ENCODE measurements around the gene PLD4. TPM values are rescaled to one million over a fixed set of nuclear protein-coding genes. Genes with fewer than 3 reads are reported as not detected.

The PLD4 gene
- total and polyA plus RNA-seq, 2 experiments from 2014 or later = not detected

DNA sequence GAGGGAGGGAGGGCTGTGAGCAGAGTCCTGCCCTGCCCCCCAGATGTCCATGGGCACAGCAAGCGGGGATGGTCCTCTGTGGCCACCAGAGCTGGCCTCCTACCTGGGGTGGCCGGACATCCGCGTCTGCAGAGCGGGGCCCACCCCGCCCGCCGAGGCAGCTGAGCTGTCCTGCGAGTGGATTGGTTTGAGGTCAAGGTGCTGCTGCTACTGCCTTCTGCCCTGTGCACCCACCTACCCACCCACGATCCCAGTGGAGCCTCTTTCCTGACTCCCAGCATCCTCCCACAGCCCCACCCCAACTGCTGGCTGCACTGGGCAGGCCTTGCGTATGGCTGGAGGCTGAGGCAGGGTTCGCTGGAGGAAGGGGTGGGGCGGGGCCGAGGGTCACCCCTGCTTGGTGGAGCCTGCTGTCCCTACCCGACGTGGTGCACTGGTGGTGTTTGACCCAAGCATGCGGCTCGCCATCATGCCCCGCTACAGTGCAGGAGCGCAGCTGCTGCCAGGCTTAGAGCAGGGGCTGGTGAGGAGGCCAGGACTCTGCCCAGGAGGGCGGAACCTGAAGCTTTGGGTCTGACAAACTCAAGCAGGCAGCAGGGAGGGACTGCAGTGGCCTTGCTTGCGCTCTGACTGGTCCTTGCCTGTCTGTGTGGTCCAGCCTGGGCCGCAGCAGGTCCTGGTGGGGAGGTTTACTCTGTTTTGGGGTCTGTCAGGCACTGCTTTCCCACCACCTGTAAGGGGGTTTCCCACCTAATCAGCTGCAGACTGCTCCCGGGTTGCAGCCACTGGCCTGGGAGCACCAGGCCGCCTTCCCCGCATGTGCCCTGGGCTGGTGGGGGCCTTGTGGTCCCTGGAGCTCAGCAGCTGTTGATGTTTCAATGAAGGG, 35.9 kb upstream of the PLD4 start:
- H3K36me3 ChIP-seq (ENCODE audit: insufficient read depth) = no peaks in the 10 kb centered on the region
- no peak for DNase-seq (ENCODE audit: low spot score)
- H3K27ac ChIP-seq (ENCODE audit: low read depth) = no peak overlapping the region
- H3K4me2 ChIP-seq = no peak overlapping the region
- no peak overlapping the region for H2AFZ ChIP-seq
- no peaks in the 10 kb centered on the region for H4K20me1 ChIP-seq (replicated peaks; ENCODE audit: insufficient read depth)
- Mint-ChIP-seq H3K36me3 (ENCODE audit: low read depth) (no peaks in the 10 kb centered on the region), H3K4me1 (peaks cover 2% of the 10 kb centered on the region; the same call in 1 of the 3 replicates), H3K27me3 (ENCODE audit: insufficient read depth, low read depth, poor library complexity) (peaks cover 2% of the 10 kb centered on the region), H3K4me3 (no peak overlapping the region), H3K27ac (no peak overlapping the region), H3K9me3 (no peaks in the 10 kb centered on the region)
- TF ChIP-seq, protein P1, sequence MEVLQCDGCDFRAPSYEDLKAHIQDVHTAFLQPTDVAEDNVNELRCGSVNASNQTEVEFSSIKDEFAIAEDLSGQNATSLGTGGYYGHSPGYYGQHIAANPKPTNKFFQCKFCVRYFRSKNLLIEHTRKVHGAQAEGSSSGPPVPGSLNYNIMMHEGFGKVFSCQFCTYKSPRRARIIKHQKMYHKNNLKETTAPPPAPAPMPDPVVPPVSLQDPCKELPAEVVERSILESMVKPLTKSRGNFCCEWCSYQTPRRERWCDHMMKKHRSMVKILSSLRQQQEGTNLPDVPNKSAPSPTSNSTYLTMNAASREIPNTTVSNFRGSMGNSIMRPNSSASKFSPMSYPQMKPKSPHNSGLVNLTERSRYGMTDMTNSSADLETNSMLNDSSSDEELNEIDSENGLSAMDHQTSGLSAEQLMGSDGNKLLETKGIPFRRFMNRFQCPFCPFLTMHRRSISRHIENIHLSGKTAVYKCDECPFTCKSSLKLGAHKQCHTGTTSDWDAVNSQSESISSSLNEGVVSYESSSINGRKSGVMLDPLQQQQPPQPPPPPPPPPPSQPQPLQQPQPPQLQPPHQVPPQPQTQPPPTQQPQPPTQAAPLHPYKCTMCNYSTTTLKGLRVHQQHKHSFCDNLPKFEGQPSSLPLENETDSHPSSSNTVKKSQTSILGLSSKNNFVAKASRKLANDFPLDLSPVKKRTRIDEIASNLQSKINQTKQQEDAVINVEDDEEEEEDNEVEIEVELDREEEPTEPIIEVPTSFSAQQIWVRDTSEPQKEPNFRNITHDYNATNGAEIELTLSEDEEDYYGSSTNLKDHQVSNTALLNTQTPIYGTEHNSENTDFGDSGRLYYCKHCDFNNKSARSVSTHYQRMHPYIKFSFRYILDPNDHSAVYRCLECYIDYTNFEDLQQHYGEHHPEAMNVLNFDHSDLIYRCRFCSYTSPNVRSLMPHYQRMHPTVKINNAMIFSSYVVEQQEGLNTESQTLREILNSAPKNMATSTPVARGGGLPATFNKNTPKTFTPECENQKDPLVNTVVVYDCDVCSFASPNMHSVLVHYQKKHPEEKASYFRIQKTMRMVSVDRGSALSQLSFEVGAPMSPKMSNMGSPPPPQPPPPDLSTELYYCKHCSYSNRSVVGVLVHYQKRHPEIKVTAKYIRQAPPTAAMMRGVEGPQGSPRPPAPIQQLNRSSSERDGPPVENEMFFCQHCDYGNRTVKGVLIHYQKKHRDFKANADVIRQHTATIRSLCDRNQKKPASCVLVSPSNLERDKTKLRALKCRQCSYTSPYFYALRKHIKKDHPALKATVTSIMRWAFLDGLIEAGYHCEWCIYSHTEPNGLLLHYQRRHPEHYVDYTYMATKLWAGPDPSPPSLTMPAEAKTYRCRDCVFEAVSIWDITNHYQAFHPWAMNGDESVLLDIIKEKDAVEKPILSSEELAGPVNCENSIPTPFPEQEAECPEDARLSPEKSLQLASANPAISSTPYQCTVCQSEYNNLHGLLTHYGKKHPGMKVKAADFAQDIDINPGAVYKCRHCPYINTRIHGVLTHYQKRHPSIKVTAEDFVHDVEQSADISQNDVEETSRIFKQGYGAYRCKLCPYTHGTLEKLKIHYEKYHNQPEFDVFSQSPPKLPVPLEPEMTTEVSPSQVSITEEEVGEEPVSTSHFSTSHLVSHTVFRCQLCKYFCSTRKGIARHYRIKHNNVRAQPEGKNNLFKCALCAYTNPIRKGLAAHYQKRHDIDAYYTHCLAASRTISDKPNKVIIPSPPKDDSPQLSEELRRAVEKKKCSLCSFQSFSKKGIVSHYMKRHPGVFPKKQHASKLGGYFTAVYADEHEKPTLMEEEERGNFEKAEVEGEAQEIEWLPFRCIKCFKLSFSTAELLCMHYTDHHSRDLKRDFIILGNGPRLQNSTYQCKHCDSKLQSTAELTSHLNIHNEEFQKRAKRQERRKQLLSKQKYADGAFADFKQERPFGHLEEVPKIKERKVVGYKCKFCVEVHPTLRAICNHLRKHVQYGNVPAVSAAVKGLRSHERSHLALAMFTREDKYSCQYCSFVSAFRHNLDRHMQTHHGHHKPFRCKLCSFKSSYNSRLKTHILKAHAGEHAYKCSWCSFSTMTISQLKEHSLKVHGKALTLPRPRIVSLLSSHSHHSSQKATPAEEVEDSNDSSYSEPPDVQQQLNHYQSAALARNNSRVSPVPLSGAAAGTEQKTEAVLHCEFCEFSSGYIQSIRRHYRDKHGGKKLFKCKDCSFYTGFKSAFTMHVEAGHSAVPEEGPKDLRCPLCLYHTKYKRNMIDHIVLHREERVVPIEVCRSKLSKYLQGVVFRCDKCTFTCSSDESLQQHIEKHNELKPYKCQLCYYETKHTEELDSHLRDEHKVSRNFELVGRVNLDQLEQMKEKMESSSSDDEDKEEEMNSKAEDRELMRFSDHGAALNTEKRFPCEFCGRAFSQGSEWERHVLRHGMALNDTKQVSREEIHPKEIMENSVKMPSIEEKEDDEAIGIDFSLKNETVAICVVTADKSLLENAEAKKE (CRISPR knock-in tag; IDR thresholded peaks at IDR 0.05) = no peak
- no peak for TF ChIP-seq EZH2 (IDR thresholded peaks at IDR 0.05; ENCODE audit: low read depth, unreplicated experiment)
- TF ChIP-seq, protein P2, sequence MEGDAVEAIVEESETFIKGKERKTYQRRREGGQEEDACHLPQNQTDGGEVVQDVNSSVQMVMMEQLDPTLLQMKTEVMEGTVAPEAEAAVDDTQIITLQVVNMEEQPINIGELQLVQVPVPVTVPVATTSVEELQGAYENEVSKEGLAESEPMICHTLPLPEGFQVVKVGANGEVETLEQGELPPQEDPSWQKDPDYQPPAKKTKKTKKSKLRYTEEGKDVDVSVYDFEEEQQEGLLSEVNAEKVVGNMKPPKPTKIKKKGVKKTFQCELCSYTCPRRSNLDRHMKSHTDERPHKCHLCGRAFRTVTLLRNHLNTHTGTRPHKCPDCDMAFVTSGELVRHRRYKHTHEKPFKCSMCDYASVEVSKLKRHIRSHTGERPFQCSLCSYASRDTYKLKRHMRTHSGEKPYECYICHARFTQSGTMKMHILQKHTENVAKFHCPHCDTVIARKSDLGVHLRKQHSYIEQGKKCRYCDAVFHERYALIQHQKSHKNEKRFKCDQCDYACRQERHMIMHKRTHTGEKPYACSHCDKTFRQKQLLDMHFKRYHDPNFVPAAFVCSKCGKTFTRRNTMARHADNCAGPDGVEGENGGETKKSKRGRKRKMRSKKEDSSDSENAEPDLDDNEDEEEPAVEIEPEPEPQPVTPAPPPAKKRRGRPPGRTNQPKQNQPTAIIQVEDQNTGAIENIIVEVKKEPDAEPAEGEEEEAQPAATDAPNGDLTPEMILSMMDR (conservative IDR thresholded peaks at IDR 0.05; ENCODE audit: low read depth in 2 of 2) = no peak
- TF ChIP-seq NANOG (IDR thresholded peaks at IDR 0.05; ENCODE audit: borderline replicate concordance) = no peak
- no peak for TF ChIP-seq POLR2AphosphoS5 (IDR thresholded peaks at IDR 0.05; ENCODE audit: low read depth)
- no peak for TF ChIP-seq EZH2phosphoT487 (IDR thresholded peaks at IDR 0.05; ENCODE audit: unreplicated experiment)
- TF ChIP-seq JUNB (IDR thresholded peaks at IDR 0.05; ENCODE audit: unreplicated experiment) = no peak
- no peak for TF ChIP-seq ZNF114 (CRISPR knock-in tag; IDR thresholded peaks at IDR 0.05)
- no peak for TF ChIP-seq ZNF331 (CRISPR knock-in tag; IDR thresholded peaks at IDR 0.05; ENCODE audit: low read depth)
- TF ChIP-seq, protein P3, sequence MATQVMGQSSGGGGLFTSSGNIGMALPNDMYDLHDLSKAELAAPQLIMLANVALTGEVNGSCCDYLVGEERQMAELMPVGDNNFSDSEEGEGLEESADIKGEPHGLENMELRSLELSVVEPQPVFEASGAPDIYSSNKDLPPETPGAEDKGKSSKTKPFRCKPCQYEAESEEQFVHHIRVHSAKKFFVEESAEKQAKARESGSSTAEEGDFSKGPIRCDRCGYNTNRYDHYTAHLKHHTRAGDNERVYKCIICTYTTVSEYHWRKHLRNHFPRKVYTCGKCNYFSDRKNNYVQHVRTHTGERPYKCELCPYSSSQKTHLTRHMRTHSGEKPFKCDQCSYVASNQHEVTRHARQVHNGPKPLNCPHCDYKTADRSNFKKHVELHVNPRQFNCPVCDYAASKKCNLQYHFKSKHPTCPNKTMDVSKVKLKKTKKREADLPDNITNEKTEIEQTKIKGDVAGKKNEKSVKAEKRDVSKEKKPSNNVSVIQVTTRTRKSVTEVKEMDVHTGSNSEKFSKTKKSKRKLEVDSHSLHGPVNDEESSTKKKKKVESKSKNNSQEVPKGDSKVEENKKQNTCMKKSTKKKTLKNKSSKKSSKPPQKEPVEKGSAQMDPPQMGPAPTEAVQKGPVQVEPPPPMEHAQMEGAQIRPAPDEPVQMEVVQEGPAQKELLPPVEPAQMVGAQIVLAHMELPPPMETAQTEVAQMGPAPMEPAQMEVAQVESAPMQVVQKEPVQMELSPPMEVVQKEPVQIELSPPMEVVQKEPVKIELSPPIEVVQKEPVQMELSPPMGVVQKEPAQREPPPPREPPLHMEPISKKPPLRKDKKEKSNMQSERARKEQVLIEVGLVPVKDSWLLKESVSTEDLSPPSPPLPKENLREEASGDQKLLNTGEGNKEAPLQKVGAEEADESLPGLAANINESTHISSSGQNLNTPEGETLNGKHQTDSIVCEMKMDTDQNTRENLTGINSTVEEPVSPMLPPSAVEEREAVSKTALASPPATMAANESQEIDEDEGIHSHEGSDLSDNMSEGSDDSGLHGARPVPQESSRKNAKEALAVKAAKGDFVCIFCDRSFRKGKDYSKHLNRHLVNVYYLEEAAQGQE (IDR thresholded peaks at IDR 0.05; ENCODE audit: unreplicated experiment) = no peak
- TF ChIP-seq STAT1 (IDR thresholded peaks at IDR 0.05; ENCODE audit: unreplicated experiment) = no peak
- no peak for TF ChIP-seq CREB1 (CRISPR knock-in tag; IDR thresholded peaks at IDR 0.05; ENCODE audit: low read depth)
- TF ChIP-seq, protein P4, sequence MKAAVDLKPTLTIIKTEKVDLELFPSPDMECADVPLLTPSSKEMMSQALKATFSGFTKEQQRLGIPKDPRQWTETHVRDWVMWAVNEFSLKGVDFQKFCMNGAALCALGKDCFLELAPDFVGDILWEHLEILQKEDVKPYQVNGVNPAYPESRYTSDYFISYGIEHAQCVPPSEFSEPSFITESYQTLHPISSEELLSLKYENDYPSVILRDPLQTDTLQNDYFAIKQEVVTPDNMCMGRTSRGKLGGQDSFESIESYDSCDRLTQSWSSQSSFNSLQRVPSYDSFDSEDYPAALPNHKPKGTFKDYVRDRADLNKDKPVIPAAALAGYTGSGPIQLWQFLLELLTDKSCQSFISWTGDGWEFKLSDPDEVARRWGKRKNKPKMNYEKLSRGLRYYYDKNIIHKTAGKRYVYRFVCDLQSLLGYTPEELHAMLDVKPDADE (IDR thresholded peaks at IDR 0.05) = no peak
- no peak overlapping the region for H3K4me3 ChIP-seq
- no peak for ATAC-seq
- no peaks in the 10 kb centered on the region for H3K9me2 ChIP-seq (ENCODE audit: insufficient read depth)
- no peaks in the 10 kb centered on the region for H3F3A ChIP-seq (replicated peaks; ENCODE audit: low read depth)
- no peaks in the 10 kb centered on the region for H3K27me3 ChIP-seq (ENCODE audit: insufficient read depth)
- H3K79me2 ChIP-seq (replicated peaks; ENCODE audit: insufficient read depth) = no peaks in the 10 kb centered on the region
- H3K4me1 ChIP-seq (ENCODE audit: insufficient read depth) = no peaks in the 10 kb centered on the region
